Right lobe of liver (tissue), 4 donors: ENCODE results near the gene SPANXA1.
"Not testable (repeated sequence)": the region's sequence is repeated elsewhere in the genome, so short reads cannot be mapped to it uniquely, and the experiment has no call there.

ENCODE experiments used
- POLR2A ChIP-seq: fragments of 450-650 bp; IDR thresholded peaks from one replicate; pipeline ENCODE4 v1.6.1; 2017; ENCODE audit warnings: antibody characterized with exemption, mild to moderate bottlenecking
- TF ChIP-seq, protein P1 (sequence below), 4 donors: fragments of 200-600 bp in 3 of 4; fragments of 450-650 bp in 1 of 4; IDR thresholded peaks; one replicate each; pipeline versions ENCODE4 v1.5.1 to v1.8.0; 2016 to 2022; ENCODE audit warnings: antibody characterized with exemption in 4 of 4, mild to moderate bottlenecking in 2 of 4
- donor health status: DM: no; HTN: no; CAD: no.
- donor health status: DM: no; HTN: no; CAD: no.
- donor health status: DM: no; HTN: yes; CAD: no.

DNA sequence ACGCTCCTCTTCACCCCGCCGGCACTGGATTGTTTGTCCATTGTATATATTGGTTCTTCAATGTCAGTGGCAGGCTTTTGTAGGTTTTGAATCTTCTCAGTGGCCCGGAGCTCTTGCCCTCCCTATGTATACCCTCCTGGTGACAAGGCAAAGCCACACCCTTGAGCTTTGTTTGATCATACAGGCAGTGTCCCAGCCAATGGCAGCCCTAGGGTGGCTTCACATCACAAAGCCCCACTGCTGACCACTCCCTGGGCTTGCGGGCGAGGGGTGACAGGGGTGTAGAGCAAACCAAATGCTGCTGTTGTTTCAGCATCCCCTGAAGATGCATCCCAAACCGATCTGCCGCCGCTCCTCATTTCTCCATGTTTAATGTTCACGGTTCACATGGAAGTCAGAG is at the start of gene SPANXA1:
- TF ChIP-seq, protein P1, sequence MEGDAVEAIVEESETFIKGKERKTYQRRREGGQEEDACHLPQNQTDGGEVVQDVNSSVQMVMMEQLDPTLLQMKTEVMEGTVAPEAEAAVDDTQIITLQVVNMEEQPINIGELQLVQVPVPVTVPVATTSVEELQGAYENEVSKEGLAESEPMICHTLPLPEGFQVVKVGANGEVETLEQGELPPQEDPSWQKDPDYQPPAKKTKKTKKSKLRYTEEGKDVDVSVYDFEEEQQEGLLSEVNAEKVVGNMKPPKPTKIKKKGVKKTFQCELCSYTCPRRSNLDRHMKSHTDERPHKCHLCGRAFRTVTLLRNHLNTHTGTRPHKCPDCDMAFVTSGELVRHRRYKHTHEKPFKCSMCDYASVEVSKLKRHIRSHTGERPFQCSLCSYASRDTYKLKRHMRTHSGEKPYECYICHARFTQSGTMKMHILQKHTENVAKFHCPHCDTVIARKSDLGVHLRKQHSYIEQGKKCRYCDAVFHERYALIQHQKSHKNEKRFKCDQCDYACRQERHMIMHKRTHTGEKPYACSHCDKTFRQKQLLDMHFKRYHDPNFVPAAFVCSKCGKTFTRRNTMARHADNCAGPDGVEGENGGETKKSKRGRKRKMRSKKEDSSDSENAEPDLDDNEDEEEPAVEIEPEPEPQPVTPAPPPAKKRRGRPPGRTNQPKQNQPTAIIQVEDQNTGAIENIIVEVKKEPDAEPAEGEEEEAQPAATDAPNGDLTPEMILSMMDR (IDR thresholded peaks at IDR 0.05), result not testable (repeated sequence)
- TF ChIP-seq POLR2A, result not testable (repeated sequence)
